Frontal cortex (tissue), 4 donors: ENCODE results near the gene CDH23. TPM values are rescaled to one million over a fixed set of nuclear protein-coding genes. Genes with fewer than 3 reads are reported as not detected.

Experiments
- DNase-seq, 2 donors: peaks; one replicate each; pipeline ENCODE4 v3.0.0; 2012; ENCODE audit warnings: low spot score in 2 of 2
- FAIRE-seq: peaks from 2 replicates; lab custom pipeline; 2012; peaks lifted over from hg19 to GRCh38; lab: Jason Lieb, UNC
- total RNA-seq: library from RNA; depleted of rRNA; stranded (reverse); fragments of >200 nt; gene quantifications from one replicate; pipeline ENCODE4 v1.2.3, GENCODE V29; 2014
- donor health status: control.
- donor health status: control.
- donor health status: control.

CDH23 gene
- total RNA-seq, 1 donor from 2014 or later: 3.3 TPM

GRCh38 chr10:71748671-71749191 is 352.0 kb downstream of the CDH23 start:
- no peak for DNase-seq

GRCh38 chr10:71749396-71749795 is 352.7 kb downstream of the CDH23 start:
- FAIRE-seq: no peak
- DNase-seq: no peak

More at GRCh38 chr10:71748671-71749191, 352.0 kb downstream of the CDH23 start:
- no peak for FAIRE-seq

- FAIRE-seq (no peak), DNase-seq (no peak)
Measured at GRCh38 chr10:71750124-71750841, 353.6 kb downstream of the CDH23 start.

GRCh38 chr10:71750986-71751385 is 354.3 kb downstream of the CDH23 start:
- FAIRE-seq: no peak
- DNase-seq: no peak

- DNase-seq (no peak), FAIRE-seq (no peak)
Measured at GRCh38 chr10:71751515-71752224, 354.9 kb downstream of the CDH23 start.

- DNase-seq: no peak
Measured at GRCh38 chr10:71752391-71753090, 355.8 kb downstream of the CDH23 start.

GRCh38 chr10:71753091-71753959 is 356.6 kb downstream of the CDH23 start:
- no peak for DNase-seq
- FAIRE-seq: no peak

More at GRCh38 chr10:71752391-71753090, 355.8 kb downstream of the CDH23 start:
- no peak for FAIRE-seq

- no peak for DNase-seq
- no peak for FAIRE-seq
Measured at GRCh38 chr10:71753960-71754505, 357.3 kb downstream of the CDH23 start.

GRCh38 chr10:71754562-71754961 is 357.8 kb downstream of the CDH23 start:
- no peak for FAIRE-seq
- DNase-seq: no peak

- DNase-seq: no peak
- no peak for FAIRE-seq
Measured at GRCh38 chr10:71755179-71755879, 358.6 kb downstream of the CDH23 start.

- FAIRE-seq: no peak
- DNase-seq: no peak
Measured at GRCh38 chr10:71756311-71757191, 359.8 kb downstream of the CDH23 start.

- DNase-seq (no peak), FAIRE-seq (no peak)
Measured at GRCh38 chr10:71757399-71757922, 360.7 kb downstream of the CDH23 start.

- FAIRE-seq: no peak
Measured at GRCh38 chr10:71761105-71761511, 364.4 kb downstream of the CDH23 start.

GRCh38 chr10:71761541-71762113 is 364.9 kb downstream of the CDH23 start:
- DNase-seq: no peak
- FAIRE-seq: no peak

More at GRCh38 chr10:71761105-71761511, 364.4 kb downstream of the CDH23 start:
- DNase-seq: no peak

GRCh38 chr10:71762324-71762723 is 365.6 kb downstream of the CDH23 start:
- FAIRE-seq: no peak
- no peak for DNase-seq

GRCh38 chr10:71763352-71764127 is 366.8 kb downstream of the CDH23 start:
- DNase-seq (no peak), FAIRE-seq (no peak)
